ENCODE data around the gene PIP5K1C.

DNA sequence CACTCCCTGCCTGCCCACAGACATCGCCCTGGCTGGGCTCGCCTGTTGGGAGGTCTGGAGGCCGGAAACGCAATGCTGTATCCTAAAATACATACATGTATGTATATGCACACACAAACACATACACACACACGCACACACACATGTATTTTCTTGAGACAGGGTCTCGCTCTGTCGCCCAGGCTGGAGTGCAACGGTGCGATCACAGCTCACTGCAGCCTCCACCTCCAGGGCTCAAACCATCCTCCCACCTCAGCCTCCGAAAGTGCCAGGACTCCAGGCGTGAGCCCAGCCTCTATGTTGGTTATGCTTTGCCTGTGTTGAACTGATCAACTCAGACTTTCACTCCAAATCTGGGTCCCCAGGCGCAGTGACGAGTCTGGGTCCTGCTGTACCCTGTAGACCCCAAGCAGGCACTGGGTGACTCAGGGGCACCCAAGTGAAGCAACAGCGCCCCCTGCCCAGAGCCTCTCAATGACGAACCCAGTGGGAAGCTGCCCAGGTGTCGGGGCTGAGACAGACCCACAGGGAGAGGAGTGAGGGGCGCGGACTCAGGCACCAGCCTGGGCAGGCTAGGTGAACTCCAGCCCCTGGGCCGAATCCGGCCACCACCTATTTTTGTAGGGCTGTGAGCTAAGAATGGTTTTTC, 46.3 kb downstream of the PIP5K1C start:
- TF ChIP-seq, protein P1, sequence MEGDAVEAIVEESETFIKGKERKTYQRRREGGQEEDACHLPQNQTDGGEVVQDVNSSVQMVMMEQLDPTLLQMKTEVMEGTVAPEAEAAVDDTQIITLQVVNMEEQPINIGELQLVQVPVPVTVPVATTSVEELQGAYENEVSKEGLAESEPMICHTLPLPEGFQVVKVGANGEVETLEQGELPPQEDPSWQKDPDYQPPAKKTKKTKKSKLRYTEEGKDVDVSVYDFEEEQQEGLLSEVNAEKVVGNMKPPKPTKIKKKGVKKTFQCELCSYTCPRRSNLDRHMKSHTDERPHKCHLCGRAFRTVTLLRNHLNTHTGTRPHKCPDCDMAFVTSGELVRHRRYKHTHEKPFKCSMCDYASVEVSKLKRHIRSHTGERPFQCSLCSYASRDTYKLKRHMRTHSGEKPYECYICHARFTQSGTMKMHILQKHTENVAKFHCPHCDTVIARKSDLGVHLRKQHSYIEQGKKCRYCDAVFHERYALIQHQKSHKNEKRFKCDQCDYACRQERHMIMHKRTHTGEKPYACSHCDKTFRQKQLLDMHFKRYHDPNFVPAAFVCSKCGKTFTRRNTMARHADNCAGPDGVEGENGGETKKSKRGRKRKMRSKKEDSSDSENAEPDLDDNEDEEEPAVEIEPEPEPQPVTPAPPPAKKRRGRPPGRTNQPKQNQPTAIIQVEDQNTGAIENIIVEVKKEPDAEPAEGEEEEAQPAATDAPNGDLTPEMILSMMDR (IDR thresholded peaks at IDR 0.05) = no peak
- no peak for TF ChIP-seq POLR2A (IDR thresholded peaks at IDR 0.05)

Measured in esophagus squamous epithelium (tissue), 4 donors.